Glutamatergic neuron (in vitro differentiated cells): Measurements from ENCODE around the gene ITSN1. TPM values are rescaled to one million over a fixed set of nuclear protein-coding genes. Genes with fewer than 3 reads are reported as not detected.
"Not testable (repeated sequence)": the region's sequence is repeated elsewhere in the genome, so short reads cannot be mapped to it uniquely, and the experiment has no call there.

ENCODE experiments used
- DNase-seq: peaks from one replicate; pipeline ENCODE4 v3.0.0; 2022
- H3K27ac Mint-ChIP-seq: one replicate; pipeline ENCODE4 v1.8.0; 2020; ENCODE audit warnings: mild to moderate bottlenecking, mixed read lengths, inconsistent platforms; ENCODE audit not compliant: unreplicated experiment
- H3K27me3 Mint-ChIP-seq: one replicate; pipeline ENCODE4 v1.8.0; 2020; ENCODE audit warnings: mild to moderate bottlenecking, moderate library complexity, mixed read lengths, inconsistent platforms; ENCODE audit not compliant: unreplicated experiment
- H3K36me3 Mint-ChIP-seq: one replicate; pipeline ENCODE4 v1.8.0; 2020; ENCODE audit warnings: mild to moderate bottlenecking, mixed read lengths, inconsistent platforms; ENCODE audit not compliant: unreplicated experiment
- H3K4me1 Mint-ChIP-seq: one replicate; pipeline ENCODE4 v1.8.0; 2020; ENCODE audit warnings: mild to moderate bottlenecking, low read depth, mixed read lengths, inconsistent platforms; ENCODE audit not compliant: unreplicated experiment
- H3K4me3 Mint-ChIP-seq: one replicate; pipeline ENCODE4 v1.8.0; 2020; ENCODE audit warnings: mild to moderate bottlenecking, mixed read lengths, inconsistent platforms; ENCODE audit not compliant: unreplicated experiment
- H3K9me3 Mint-ChIP-seq: one replicate; pipeline ENCODE4 v1.8.0; 2020; ENCODE audit warnings: mild to moderate bottlenecking, moderate library complexity, mixed read lengths, inconsistent platforms; ENCODE audit not compliant: unreplicated experiment
- CTCF ChIP-seq: fragments of 200-600 bp; sonication (generic); IDR thresholded peaks from one replicate; pipeline ENCODE4 v1.5.0; 2021; ENCODE audit not compliant: partially characterized antibody, unreplicated experiment
- total RNA-seq: library from RNA; stranded (reverse); fragmentation: NEBNext Ultra II Directional; extraction: Animal tissue kit (Norgen Biotek cat#: 25700); gene quantifications from one replicate; pipeline ENCODE4 v1.2.1, GENCODE V29; 2021; ENCODE audit not compliant: unreplicated experiment

ITSN1 gene
- total RNA-seq, 1 donor from 2014 or later, result 89.1 TPM

GRCh38 chr21:33712022-33712803 lies 69.9 kb downstream of the ITSN1 start:
- peaks cover 2% of the 10 kb centered on the region for H3K27me3 Mint-ChIP-seq
- H3K9me3 Mint-ChIP-seq, result peaks cover 4% of the 10 kb centered on the region
- peaks cover 1% of the 10 kb centered on the region for H3K4me1 Mint-ChIP-seq
- H3K27ac Mint-ChIP-seq, result no peak overlapping the region
- no peak for DNase-seq
- TF ChIP-seq CTCF, result no peak
- peaks cover 22% of the 10 kb centered on the region for H3K36me3 Mint-ChIP-seq
- no peak overlapping the region for H3K4me3 Mint-ChIP-seq

GRCh38 chr21:33721081-33721480 lies 78.8 kb downstream of the ITSN1 start:
- Mint-ChIP-seq H3K9me3 (no peaks in the 10 kb centered on the region), H3K27ac (no peak overlapping the region), H3K4me3 (no peak overlapping the region), H3K36me3 (no peaks in the 10 kb centered on the region), H3K4me1 (no peaks in the 10 kb centered on the region), H3K27me3 (peaks cover 1% of the 10 kb centered on the region)
- no peak for TF ChIP-seq CTCF
- DNase-seq, result no peak

- H3K9me3 Mint-ChIP-seq, DNase-seq, H3K27ac Mint-ChIP-seq, H3K4me3 Mint-ChIP-seq, H3K4me1 Mint-ChIP-seq, H3K36me3 Mint-ChIP-seq, H3K27me3 Mint-ChIP-seq: not testable (repeated sequence)
Observed at GRCh38 chr21:33729139-33729538, 86.8 kb downstream of the ITSN1 start.

GRCh38 chr21:33729641-33730040 lies 87.3 kb downstream of the ITSN1 start:
- Mint-ChIP-seq H3K4me1 (no peaks in the 10 kb centered on the region), H3K9me3 (no peaks in the 10 kb centered on the region), H3K36me3 (no peaks in the 10 kb centered on the region), H3K27me3 (peaks cover 1% of the 10 kb centered on the region), H3K4me3 (no peak overlapping the region), H3K27ac (no peak overlapping the region)
- no peak for DNase-seq
- no peak for TF ChIP-seq CTCF

GRCh38 chr21:33731447-33731846 lies 89.1 kb downstream of the ITSN1 start:
- no peak for DNase-seq
- TF ChIP-seq CTCF, result no peak
- Mint-ChIP-seq H3K27me3 (no peaks in the 10 kb centered on the region), H3K9me3 (no peaks in the 10 kb centered on the region), H3K36me3 (no peaks in the 10 kb centered on the region), H3K4me1 (no peaks in the 10 kb centered on the region), H3K27ac (no peak overlapping the region), H3K4me3 (no peak overlapping the region)
